Measurements from ENCODE around the gene TRIM67. TPM values are rescaled to one million over a fixed set of nuclear protein-coding genes. Genes with fewer than 3 reads are reported as not detected.
"Not testable (repeated sequence)": the region's sequence is repeated elsewhere in the genome, so short reads cannot be mapped to it uniquely, and the experiment has no call there.

The TRIM67 gene
- total RNA-seq: not detected

- no peaks in the 10 kb centered on the region for H3K36me3 Mint-ChIP-seq (ENCODE audit: low read depth)
- ATAC-seq (replicated peaks): no peak
- no peak within 1 kb of the TSS for H3K4me3 Mint-ChIP-seq
- H3K27ac Mint-ChIP-seq: no peak within 1 kb of the TSS
- peaks cover 51% of the 10 kb centered on the region for H3K27me3 Mint-ChIP-seq
- H3K4me1 Mint-ChIP-seq: no peaks in the 10 kb centered on the region
- no peaks in the 10 kb centered on the region for H3K9me3 Mint-ChIP-seq
These were observed at the start of gene TRIM67 for GRCh38 chr1:231161667-231162296. Gene TRIM67 (plus strand): TSS chr1:231162058. CDS start chr1:231162970, 912 bp downstream.

- Mint-ChIP-seq H3K27ac (no peak overlapping the region), H3K4me1 (no peaks in the 10 kb centered on the region), H3K9me3 (peaks cover 9% of the 10 kb centered on the region), H3K36me3 (ENCODE audit: low read depth) (no peaks in the 10 kb centered on the region), H3K4me3 (no peak overlapping the region), H3K27me3 (peaks cover 31% of the 10 kb centered on the region)
- ATAC-seq (replicated peaks): no peak
These were observed 45.1 kb upstream of the TRIM67 start for GRCh38 chr1:231116738-231117137.

- Mint-ChIP-seq H3K9me3 (peaks cover 5% of the 10 kb centered on the region), H3K36me3 (ENCODE audit: low read depth) (no peaks in the 10 kb centered on the region), H3K27me3 (peaks cover 26% of the 10 kb centered on the region), H3K4me3 (no peak overlapping the region), H3K4me1 (no peaks in the 10 kb centered on the region), H3K27ac (no peak overlapping the region)
- no peak for ATAC-seq (replicated peaks)
These were observed 43.0 kb upstream of the TRIM67 start for GRCh38 chr1:231118704-231119453.

- Mint-ChIP-seq H3K27me3 (peaks cover 29% of the 10 kb centered on the region), H3K4me3 (no peak overlapping the region), H3K27ac (no peak overlapping the region), H3K36me3 (ENCODE audit: low read depth) (no peaks in the 10 kb centered on the region), H3K9me3 (peaks cover 5% of the 10 kb centered on the region), H3K4me1 (no peaks in the 10 kb centered on the region)
- no peak for ATAC-seq (replicated peaks)
These were observed 40.3 kb upstream of the TRIM67 start for GRCh38 chr1:231121533-231121932.

- Mint-ChIP-seq H3K27me3 (peaks cover 27% of the 10 kb centered on the region), H3K27ac (no peak overlapping the region), H3K36me3 (ENCODE audit: low read depth) (no peaks in the 10 kb centered on the region), H3K9me3 (peaks cover 5% of the 10 kb centered on the region), H3K4me1 (no peaks in the 10 kb centered on the region), H3K4me3 (no peak overlapping the region)
- no peak for ATAC-seq (replicated peaks)
These were observed 39.7 kb upstream of the TRIM67 start for GRCh38 chr1:231122143-231122542.

GRCh38 chr1:231124746-231125145, 37.1 kb upstream of the TRIM67 start:
- no peak overlapping the region for H3K4me3 Mint-ChIP-seq
- H3K27me3 Mint-ChIP-seq: peaks cover 16% of the 10 kb centered on the region
- no peaks in the 10 kb centered on the region for H3K36me3 Mint-ChIP-seq (ENCODE audit: low read depth)
- no peaks in the 10 kb centered on the region for H3K4me1 Mint-ChIP-seq
- H3K27ac Mint-ChIP-seq: no peak overlapping the region
- H3K9me3 Mint-ChIP-seq: no peaks in the 10 kb centered on the region
- ATAC-seq (replicated peaks): no peak

GRCh38 chr1:231125972-231126580, 35.8 kb upstream of the TRIM67 start:
- Mint-ChIP-seq H3K4me3 (no peak overlapping the region), H3K27ac (no peak overlapping the region), H3K4me1 (no peaks in the 10 kb centered on the region), H3K27me3 (peaks cover 16% of the 10 kb centered on the region), H3K36me3 (ENCODE audit: low read depth) (no peaks in the 10 kb centered on the region), H3K9me3 (no peaks in the 10 kb centered on the region)
- no peak for ATAC-seq (replicated peaks)

- not testable (repeated sequence) for ATAC-seq (replicated peaks); H3K4me1 Mint-ChIP-seq; H3K36me3 Mint-ChIP-seq (ENCODE audit: low read depth); H3K9me3 Mint-ChIP-seq; H3K4me3 Mint-ChIP-seq; H3K27ac Mint-ChIP-seq
- H3K27me3 Mint-ChIP-seq: peaks cover 13% of the 10 kb centered on the region
These were observed 34.8 kb upstream of the TRIM67 start for GRCh38 chr1:231127106-231127505.

- not testable (repeated sequence) for H3K9me3 Mint-ChIP-seq; H3K4me3 Mint-ChIP-seq; H3K4me1 Mint-ChIP-seq; ATAC-seq (replicated peaks); H3K36me3 Mint-ChIP-seq (ENCODE audit: low read depth); H3K27ac Mint-ChIP-seq
- H3K27me3 Mint-ChIP-seq: peaks cover 10% of the 10 kb centered on the region
These were observed 33.4 kb upstream of the TRIM67 start for GRCh38 chr1:231128471-231128870.

GRCh38 chr1:231130544-231130943, 31.3 kb upstream of the TRIM67 start:
- no peak for ATAC-seq (replicated peaks)
- H3K27ac Mint-ChIP-seq: no peak overlapping the region
- H3K4me1 Mint-ChIP-seq: no peaks in the 10 kb centered on the region
- no peak overlapping the region for H3K4me3 Mint-ChIP-seq
- peaks cover 2% of the 10 kb centered on the region for H3K27me3 Mint-ChIP-seq
- H3K9me3 Mint-ChIP-seq: no peaks in the 10 kb centered on the region
- H3K36me3 Mint-ChIP-seq (ENCODE audit: low read depth): no peaks in the 10 kb centered on the region

GRCh38 chr1:231132591-231132990, 29.3 kb upstream of the TRIM67 start:
- H3K9me3 Mint-ChIP-seq; H3K4me3 Mint-ChIP-seq; H3K27ac Mint-ChIP-seq; H3K36me3 Mint-ChIP-seq (ENCODE audit: low read depth); H3K4me1 Mint-ChIP-seq; ATAC-seq (replicated peaks); H3K27me3 Mint-ChIP-seq: not testable (repeated sequence)

- Mint-ChIP-seq H3K27me3 (no peaks in the 10 kb centered on the region), H3K4me1 (no peaks in the 10 kb centered on the region), H3K27ac (no peak overlapping the region), H3K36me3 (ENCODE audit: low read depth) (no peaks in the 10 kb centered on the region), H3K4me3 (no peak overlapping the region), H3K9me3 (no peaks in the 10 kb centered on the region)
- no peak for ATAC-seq (replicated peaks)
These were observed 27.2 kb upstream of the TRIM67 start for GRCh38 chr1:231134624-231135023.

- Mint-ChIP-seq H3K27ac (no peak overlapping the region), H3K4me3 (no peak overlapping the region)
These were observed 23.6 kb upstream of the TRIM67 start for GRCh38 chr1:231138236-231138635.

GRCh38 chr1:231139125-231139649, 22.7 kb upstream of the TRIM67 start:
- ATAC-seq (replicated peaks): no peak
- no peak overlapping the region for H3K4me3 Mint-ChIP-seq
- H3K27me3 Mint-ChIP-seq: peaks cover 28% of the 10 kb centered on the region
- no peaks in the 10 kb centered on the region for H3K9me3 Mint-ChIP-seq
- H3K4me1 Mint-ChIP-seq: no peaks in the 10 kb centered on the region
- H3K27ac Mint-ChIP-seq: no peak overlapping the region
- H3K36me3 Mint-ChIP-seq (ENCODE audit: low read depth): no peaks in the 10 kb centered on the region

More at GRCh38 chr1:231138236-231138635, 23.6 kb upstream of the TRIM67 start:
- H3K27me3 Mint-ChIP-seq: peaks cover 25% of the 10 kb centered on the region
- no peaks in the 10 kb centered on the region for H3K9me3 Mint-ChIP-seq
- H3K36me3 Mint-ChIP-seq (ENCODE audit: low read depth): no peaks in the 10 kb centered on the region
- no peak for ATAC-seq (replicated peaks)
- H3K4me1 Mint-ChIP-seq: no peaks in the 10 kb centered on the region
